Measurements from ENCODE around the gene IL17RE. TPM values are rescaled to one million over a fixed set of nuclear protein-coding genes. Genes with fewer than 3 reads are reported as not detected.
"Not testable (repeated sequence)": the region's sequence is repeated elsewhere in the genome, so short reads cannot be mapped to it uniquely, and the experiment has no call there.

Gene IL17RE
- 2.8 and 4.4 TPM in 2 replicates for total RNA-seq (2012; rRNA removed)

DNA sequence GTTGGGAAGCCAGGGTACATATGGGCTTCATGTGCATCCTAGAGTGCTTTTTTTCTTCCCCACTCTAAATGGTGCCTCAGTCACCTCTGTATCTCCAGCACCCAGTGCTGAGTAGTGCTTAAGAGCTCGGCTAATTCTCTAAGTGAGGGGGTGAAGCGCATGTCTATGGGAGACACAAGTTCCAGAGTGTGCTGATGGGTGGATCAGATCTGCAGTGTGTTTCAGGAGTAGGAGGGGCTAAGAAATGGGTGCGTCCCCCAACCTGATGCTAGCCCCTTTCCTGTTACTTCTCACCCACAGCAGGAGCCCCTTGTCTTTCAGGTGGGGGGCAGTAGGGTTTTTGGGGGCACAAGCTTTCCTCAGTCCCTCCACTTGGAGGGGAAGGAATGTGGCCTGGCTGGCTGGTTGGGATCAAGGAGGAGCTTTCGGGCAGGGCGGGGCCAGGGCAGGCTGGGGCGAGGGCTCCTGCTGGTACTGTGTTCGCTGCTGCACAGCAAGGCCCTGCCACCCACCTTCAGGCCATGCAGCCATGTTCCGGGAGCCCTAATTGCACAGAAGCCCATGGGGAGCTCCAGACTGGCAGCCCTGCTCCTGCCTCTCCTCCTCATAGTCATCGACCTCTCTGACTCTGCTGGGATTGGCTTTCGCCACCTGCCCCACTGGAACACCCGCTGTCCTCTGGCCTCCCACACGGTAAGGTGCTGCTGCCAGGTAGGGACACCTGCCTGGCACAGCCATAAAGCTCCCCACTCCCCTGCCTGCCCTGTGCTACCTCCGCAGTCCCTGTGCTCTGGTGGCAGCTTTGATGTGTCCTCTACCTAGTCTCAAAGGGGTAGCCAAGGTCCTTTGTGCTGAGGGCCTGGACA is at the start of gene IL17RE:
IL17RE (plus strand) TSS at position 477 of the 866 bp plus-strand sequence; CDS start at position 562, 85 bp downstream.
- no peaks in the 10 kb centered on the region for H3K36me3 ChIP-seq (ENCODE audit: insufficient read depth, low read length)
- H3K4me1 ChIP-seq (ENCODE audit: control insufficient read depth, insufficient read depth, low read length) = peaks cover 39% of the 10 kb centered on the region
- H3K9me3 ChIP-seq (replicated peaks; ENCODE audit: low read length) = no peaks in the 10 kb centered on the region
- peak within 1 kb of the TSS; percentile 72 for H3K9ac ChIP-seq (ENCODE audit: low read depth, low read length)
- peak within 1 kb of the TSS; percentile 57 for H3K4me3 ChIP-seq (ENCODE audit: low read length)
- no peaks in the 10 kb centered on the region for H3K27me3 ChIP-seq (ENCODE audit: control insufficient read depth, insufficient read depth, low read length)
- peak within 1 kb of the TSS; percentile 69 for H3K4me2 ChIP-seq (ENCODE audit: low read length)

- not testable (repeated sequence) for H3K4me1 ChIP-seq (ENCODE audit: control insufficient read depth, insufficient read depth, low read length); H3K4me3 ChIP-seq (ENCODE audit: low read length); H3K36me3 ChIP-seq (ENCODE audit: insufficient read depth, low read length); H3K9me3 ChIP-seq (replicated peaks; ENCODE audit: low read length); H3K4me2 ChIP-seq (ENCODE audit: low read length); H3K27me3 ChIP-seq (ENCODE audit: control insufficient read depth, insufficient read depth, low read length); H3K9ac ChIP-seq (ENCODE audit: low read depth, low read length)
These were observed 48.2 kb upstream of the IL17RE start for GRCh38 chr3:9854291-9854940.

GRCh38 chr3:9855594-9855993 is 47.1 kb upstream of the IL17RE start:
- Histone ChIP-seq H3K4me1 (ENCODE audit: control insufficient read depth, insufficient read depth, low read length) (no peaks in the 10 kb centered on the region), H3K9ac (ENCODE audit: low read depth, low read length) (no peak overlapping the region), H3K4me2 (ENCODE audit: low read length) (no peak overlapping the region), H3K9me3 (replicated peaks; ENCODE audit: low read length) (no peaks in the 10 kb centered on the region), H3K36me3 (ENCODE audit: insufficient read depth, low read length) (no peaks in the 10 kb centered on the region), H3K27me3 (ENCODE audit: control insufficient read depth, insufficient read depth, low read length) (no peaks in the 10 kb centered on the region), H3K4me3 (ENCODE audit: low read length) (no peak overlapping the region)

- Histone ChIP-seq H3K4me3 (ENCODE audit: low read length) (no peak overlapping the region), H3K9me3 (replicated peaks; ENCODE audit: low read length) (no peaks in the 10 kb centered on the region), H3K36me3 (ENCODE audit: insufficient read depth, low read length) (no peaks in the 10 kb centered on the region), H3K27me3 (ENCODE audit: control insufficient read depth, insufficient read depth, low read length) (no peaks in the 10 kb centered on the region), H3K4me2 (ENCODE audit: low read length) (no peak overlapping the region), H3K9ac (ENCODE audit: low read depth, low read length) (no peak overlapping the region), H3K4me1 (ENCODE audit: control insufficient read depth, insufficient read depth, low read length) (peaks cover 22% of the 10 kb centered on the region)
These were observed 43.1 kb upstream of the IL17RE start for GRCh38 chr3:9859530-9860025.

- H3K4me1 ChIP-seq (ENCODE audit: control insufficient read depth, insufficient read depth, low read length) = peaks cover 27% of the 10 kb centered on the region
- no peaks in the 10 kb centered on the region for H3K27me3 ChIP-seq (ENCODE audit: control insufficient read depth, insufficient read depth, low read length)
- no peak overlapping the region for H3K9ac ChIP-seq (ENCODE audit: low read depth, low read length)
- H3K4me2 ChIP-seq (ENCODE audit: low read length) = no peak overlapping the region
- no peaks in the 10 kb centered on the region for H3K9me3 ChIP-seq (replicated peaks; ENCODE audit: low read length)
- no peak overlapping the region for H3K4me3 ChIP-seq (ENCODE audit: low read length)
- H3K36me3 ChIP-seq (ENCODE audit: insufficient read depth, low read length) = no peaks in the 10 kb centered on the region
These were observed 41.4 kb upstream of the IL17RE start for GRCh38 chr3:9861201-9861600.

DNA sequence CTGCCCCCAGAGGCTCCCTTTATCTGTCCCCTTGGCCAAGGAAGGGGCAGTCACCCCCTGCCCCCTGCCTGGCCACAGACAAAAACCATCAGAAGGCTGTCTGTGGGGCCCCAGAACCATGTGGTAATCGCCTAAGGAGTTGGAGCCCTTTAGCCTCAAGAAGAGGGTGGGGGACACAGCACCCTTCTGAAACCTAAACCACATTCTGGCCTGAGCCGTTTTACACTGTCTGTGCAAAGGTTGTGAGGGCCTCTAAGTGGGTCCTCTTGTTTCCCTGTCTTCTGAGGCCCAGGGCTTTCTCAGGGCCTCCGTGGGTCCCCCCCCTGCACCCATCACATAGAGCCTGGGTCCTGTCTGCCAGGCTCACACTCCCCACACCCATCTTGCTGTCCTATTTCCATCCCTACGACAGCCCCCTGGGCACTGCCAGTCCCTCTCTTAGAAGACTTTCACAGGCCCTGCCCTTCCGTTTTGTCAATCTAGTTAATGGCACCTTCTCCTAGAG is 41.0 kb upstream of the IL17RE start:
- Histone ChIP-seq H3K36me3 (ENCODE audit: insufficient read depth, low read length) (no peaks in the 10 kb centered on the region), H3K4me1 (ENCODE audit: control insufficient read depth, insufficient read depth, low read length) (peaks cover 32% of the 10 kb centered on the region), H3K9me3 (replicated peaks; ENCODE audit: low read length) (no peaks in the 10 kb centered on the region)

GRCh38 chr3:9862391-9863057 is 40.1 kb upstream of the IL17RE start:
- H3K9ac ChIP-seq (ENCODE audit: low read depth, low read length) = peak overlapping the region; percentile 58
- H3K36me3 ChIP-seq (ENCODE audit: insufficient read depth, low read length) = no peaks in the 10 kb centered on the region
- H3K4me3 ChIP-seq (ENCODE audit: low read length) = peak overlapping the region; percentile 56
- H3K27me3 ChIP-seq (ENCODE audit: control insufficient read depth, insufficient read depth, low read length) = no peaks in the 10 kb centered on the region
- H3K4me1 ChIP-seq (ENCODE audit: control insufficient read depth, insufficient read depth, low read length) = peaks cover 36% of the 10 kb centered on the region
- H3K4me2 ChIP-seq (ENCODE audit: low read length) = peak overlapping the region; percentile 59
- H3K9me3 ChIP-seq (replicated peaks; ENCODE audit: low read length) = no peaks in the 10 kb centered on the region

More for the DNA sequence above, 41.0 kb upstream of the IL17RE start:
- Histone ChIP-seq H3K4me3 (ENCODE audit: low read length) (no peak overlapping the region), H3K4me2 (ENCODE audit: low read length) (no peak overlapping the region), H3K27me3 (ENCODE audit: control insufficient read depth, insufficient read depth, low read length) (no peaks in the 10 kb centered on the region), H3K9ac (ENCODE audit: low read depth, low read length) (no peak overlapping the region)

DNA sequence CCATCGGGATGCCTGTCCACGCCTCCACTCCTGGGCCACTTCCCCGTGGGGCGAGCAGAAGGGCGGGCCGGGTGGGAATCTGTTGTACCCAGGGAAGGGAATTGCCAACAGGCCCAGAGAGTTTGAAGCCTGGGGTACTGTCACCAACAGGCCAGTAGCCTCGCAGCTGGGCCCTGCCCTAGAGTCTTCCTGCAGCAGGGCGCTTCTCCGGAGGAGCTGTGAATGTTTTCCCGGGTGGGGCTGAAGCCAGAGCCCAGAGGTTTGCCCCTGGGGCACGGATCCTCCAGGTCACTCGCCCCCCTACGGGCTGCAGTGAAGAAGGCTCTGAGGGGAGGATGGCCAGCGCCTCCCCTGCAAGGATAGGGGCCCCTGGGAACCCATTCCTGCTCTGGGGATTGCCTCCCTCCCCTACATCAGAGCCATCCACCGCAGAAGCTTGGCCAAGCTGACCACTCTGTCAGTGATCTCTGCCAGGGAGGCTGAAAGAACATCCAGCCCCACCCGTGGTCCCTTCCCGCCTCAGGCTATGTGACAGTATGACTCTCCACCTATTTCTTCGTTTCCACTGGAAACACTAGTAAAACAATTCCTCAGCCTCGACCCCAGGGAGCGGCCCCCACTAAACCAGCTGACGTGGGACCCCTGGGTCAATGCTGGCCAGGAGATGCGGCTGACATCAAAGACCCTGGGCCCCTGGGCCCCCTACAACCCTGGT is 39.4 kb upstream of the IL17RE start:
- Histone ChIP-seq H3K27me3 (ENCODE audit: control insufficient read depth, insufficient read depth, low read length) (no peaks in the 10 kb centered on the region), H3K4me3 (ENCODE audit: low read length) (peak overlapping the region; percentile 56), H3K9ac (ENCODE audit: low read depth, low read length) (peak overlapping the region; percentile 58), H3K36me3 (ENCODE audit: insufficient read depth, low read length) (no peaks in the 10 kb centered on the region), H3K9me3 (replicated peaks; ENCODE audit: low read length) (no peaks in the 10 kb centered on the region), H3K4me1 (ENCODE audit: control insufficient read depth, insufficient read depth, low read length) (peaks cover 36% of the 10 kb centered on the region), H3K4me2 (ENCODE audit: low read length) (peak overlapping the region; percentile 59)

- Histone ChIP-seq H3K4me1 (ENCODE audit: control insufficient read depth, insufficient read depth, low read length) (peaks cover 36% of the 10 kb centered on the region), H3K36me3 (ENCODE audit: insufficient read depth, low read length) (no peaks in the 10 kb centered on the region), H3K27me3 (ENCODE audit: control insufficient read depth, insufficient read depth, low read length) (no peaks in the 10 kb centered on the region), H3K9me3 (replicated peaks; ENCODE audit: low read length) (no peaks in the 10 kb centered on the region), H3K4me3 (ENCODE audit: low read length) (no peak overlapping the region), H3K4me2 (ENCODE audit: low read length) (no peak overlapping the region), H3K9ac (ENCODE audit: low read depth, low read length) (no peak overlapping the region)
These were observed 38.3 kb upstream of the IL17RE start for GRCh38 chr3:9864200-9864927.

DNA sequence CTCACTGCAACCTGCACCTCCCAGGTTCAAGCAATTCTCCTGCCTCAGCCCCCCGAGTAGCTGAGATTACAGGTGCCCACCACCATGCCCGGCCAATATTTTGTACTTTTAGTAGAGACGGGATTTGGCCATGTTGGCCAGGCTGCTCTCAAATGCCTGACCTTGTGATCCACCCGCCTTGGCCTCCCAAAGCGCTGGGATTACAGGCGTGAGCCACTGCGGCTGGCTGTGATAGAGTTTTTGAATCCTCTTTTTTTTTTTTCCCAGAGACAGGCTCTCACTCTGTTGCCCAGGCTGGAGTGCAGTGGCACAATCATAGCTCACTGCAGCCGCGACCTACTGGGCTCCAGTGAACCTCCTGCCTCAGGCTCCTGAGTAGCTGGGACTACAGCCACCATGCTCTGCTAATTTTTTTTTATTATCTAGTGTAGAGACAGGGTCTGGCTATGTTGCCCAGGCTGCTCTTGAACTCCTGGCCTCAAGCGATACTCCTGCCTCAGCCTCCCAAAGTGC is 37.5 kb upstream of the IL17RE start:
- H3K9ac ChIP-seq (ENCODE audit: low read depth, low read length); H3K4me2 ChIP-seq (ENCODE audit: low read length); H3K9me3 ChIP-seq (replicated peaks; ENCODE audit: low read length); H3K27me3 ChIP-seq (ENCODE audit: control insufficient read depth, insufficient read depth, low read length); H3K36me3 ChIP-seq (ENCODE audit: insufficient read depth, low read length); H3K4me3 ChIP-seq (ENCODE audit: low read length): not testable (repeated sequence)
- peaks cover 37% of the 10 kb centered on the region for H3K4me1 ChIP-seq (ENCODE audit: control insufficient read depth, insufficient read depth, low read length)

Measured in skeletal muscle satellite cell (primary cell).